ENCODE data around the gene AGPAT3. TPM values are rescaled to one million over a fixed set of nuclear protein-coding genes. Genes with fewer than 3 reads are reported as not detected.

The AGPAT3 gene
- total RNA-seq, 1 donor from 2014 or later, result 25.8 TPM

GRCh38 chr21:43991447-43991991 is 126.5 kb downstream of the AGPAT3 start:
- no peak for DNase-seq (ENCODE audit: low read depth)

GRCh38 chr21:43992121-43992520 is 127.1 kb downstream of the AGPAT3 start:
- DNase-seq (ENCODE audit: low read depth), result no peak

- no peak for DNase-seq (ENCODE audit: low read depth)
Measured at GRCh38 chr21:43993420-43993934, 128.5 kb downstream of the AGPAT3 start.

GRCh38 chr21:43994085-43994484 is 129.1 kb downstream of the AGPAT3 start:
- DNase-seq (ENCODE audit: low read depth), result peak; percentile 50

- no peak for DNase-seq (ENCODE audit: low read depth)
Measured at GRCh38 chr21:43994646-43995045, 129.6 kb downstream of the AGPAT3 start.

- peak; percentile 64 for DNase-seq (ENCODE audit: low read depth)
Measured at GRCh38 chr21:43995521-43996105, 130.6 kb downstream of the AGPAT3 start.

- DNase-seq (ENCODE audit: low read depth), result no peak
Measured at GRCh38 chr21:43997766-43998742, 133.0 kb downstream of the AGPAT3 start.

GRCh38 chr21:44000360-44000759 is 135.3 kb downstream of the AGPAT3 start:
- peak; percentile 65 for DNase-seq (ENCODE audit: low read depth)

GRCh38 chr21:44002511-44002910 is 137.5 kb downstream of the AGPAT3 start:
- DNase-seq (ENCODE audit: low read depth), result no peak

GRCh38 chr21:44003307-44003966 is 138.4 kb downstream of the AGPAT3 start:
- no peak for DNase-seq (ENCODE audit: low read depth)

- DNase-seq (ENCODE audit: low read depth), result no peak
Measured at GRCh38 chr21:44005071-44005470, 140.0 kb downstream of the AGPAT3 start.

GRCh38 chr21:44005593-44005992 is 140.6 kb downstream of the AGPAT3 start:
- DNase-seq (ENCODE audit: low read depth), result no peak

GRCh38 chr21:44006017-44006619 is 141.1 kb downstream of the AGPAT3 start:
- peak; percentile 79 for DNase-seq (ENCODE audit: low read depth)

GRCh38 chr21:44006656-44007055 is 141.6 kb downstream of the AGPAT3 start:
- DNase-seq (ENCODE audit: low read depth), result no peak

GRCh38 chr21:44010429-44010828 is 145.4 kb downstream of the AGPAT3 start:
- peak; percentile 36 for DNase-seq (ENCODE audit: low read depth)

- no peak for DNase-seq (ENCODE audit: low read depth)
Measured at GRCh38 chr21:44011123-44011522, 146.1 kb downstream of the AGPAT3 start.

- DNase-seq (ENCODE audit: low read depth), result peak; percentile 88
Measured at GRCh38 chr21:44011579-44012473, 146.8 kb downstream of the AGPAT3 start, which contains the start of gene TRAPPC10. Gene TRAPPC10, plus strand, starts transcription at chr21:44012309. Its CDS starts 185 bp downstream, at chr21:44012494.

GRCh38 chr21:44012474-44013379 is 147.7 kb downstream of the AGPAT3 start:
- DNase-seq (ENCODE audit: low read depth), result peak; percentile 44
